Measurements from ENCODE around the gene TTLL1.
A peak's percentile ranks its signal among the peaks of the same experiment; 100 is the strongest.
"Not testable (repeated sequence)": the region's sequence is repeated elsewhere in the genome, so short reads cannot be mapped to it uniquely, and the experiment has no call there.

The TTLL1 gene

DNA sequence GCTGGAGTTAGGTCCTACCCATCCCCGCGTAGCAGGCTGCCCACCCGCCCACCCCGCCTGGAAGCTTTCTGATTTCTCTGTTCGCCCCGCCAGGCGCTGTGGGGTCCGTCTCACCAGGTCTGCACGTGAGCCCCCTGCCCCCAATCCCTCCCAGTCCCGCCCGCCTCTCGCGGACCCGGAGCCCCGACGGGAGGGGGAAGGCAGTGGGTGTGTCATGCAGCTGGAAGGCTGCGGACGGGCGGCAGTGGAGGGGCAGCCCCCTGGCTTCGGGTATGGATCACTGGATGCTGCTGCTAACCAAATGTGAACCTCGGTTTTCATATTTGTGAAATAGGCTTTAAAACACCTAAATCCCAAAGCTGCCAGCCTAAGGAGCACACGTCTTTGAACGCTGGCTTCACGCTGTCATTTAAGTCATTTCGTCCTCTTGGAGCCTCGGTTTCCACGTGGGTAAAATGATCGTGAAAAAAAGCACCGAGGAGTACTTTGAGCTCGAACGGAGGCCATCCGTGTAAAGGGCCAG, 20.8 kb upstream of the TTLL1 start:
- no peak for DNase-seq

DNA sequence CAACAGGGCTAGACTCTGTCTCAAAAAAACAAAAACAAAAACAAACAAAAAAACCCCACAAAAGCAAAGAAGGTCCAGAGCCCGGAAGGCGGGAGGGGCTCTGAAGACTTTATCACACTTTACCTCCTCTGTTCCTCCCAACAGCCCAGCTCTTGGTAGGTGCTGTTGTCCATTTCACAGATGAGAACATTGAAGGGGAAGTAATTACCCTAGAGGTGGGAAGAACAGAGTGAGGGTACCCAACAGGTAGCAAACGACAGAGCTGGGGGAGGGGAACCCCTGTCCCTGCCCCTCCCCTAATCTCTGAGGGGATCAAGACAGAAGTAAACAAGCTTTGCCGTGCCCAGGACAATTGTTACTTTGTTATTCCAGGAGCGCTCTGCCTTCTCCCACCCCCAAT, 20.3 kb upstream of the TTLL1 start:
- no peak for DNase-seq

DNA sequence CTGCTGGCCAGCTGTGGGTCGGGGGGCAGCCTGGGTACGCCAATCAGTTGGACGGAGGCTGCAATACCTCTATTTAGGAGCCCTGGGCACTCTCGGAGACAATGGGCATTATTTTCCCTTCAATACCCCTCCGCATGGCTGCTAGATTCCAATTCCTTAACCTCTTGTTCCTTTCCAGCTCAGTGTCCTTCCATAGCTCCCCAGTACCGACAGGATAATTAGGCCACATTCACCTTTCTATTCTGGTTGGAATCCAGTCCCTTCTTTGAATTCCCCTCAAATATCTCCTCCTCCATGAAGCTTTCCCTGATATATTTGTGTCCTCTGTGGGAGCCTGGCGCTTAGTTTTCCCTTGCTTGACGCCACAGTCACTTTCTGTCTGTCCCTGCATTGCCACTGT, 17.1 kb upstream of the TTLL1 start:
- no peak for DNase-seq

DNA sequence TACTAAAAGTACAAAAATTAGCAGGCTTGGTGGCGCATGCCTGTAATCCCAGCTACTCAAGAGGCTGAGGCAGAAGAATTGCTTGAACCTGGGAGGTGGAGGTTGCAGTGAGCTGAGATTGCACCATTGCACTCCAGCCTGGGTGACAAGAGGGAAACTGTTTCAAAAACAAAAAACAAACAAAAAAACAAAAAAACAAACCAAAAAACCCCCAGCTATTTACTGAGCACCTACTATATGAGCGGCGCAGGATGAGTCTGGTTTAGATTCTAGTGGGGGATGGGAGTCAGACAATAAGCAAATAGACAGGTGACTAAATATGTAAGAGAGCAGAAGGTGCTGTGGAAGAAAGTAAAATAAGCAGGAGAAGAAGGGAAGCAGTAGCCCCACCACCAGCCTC, 15.8 kb upstream of the TTLL1 start:
- not testable (repeated sequence) for DNase-seq

DNA sequence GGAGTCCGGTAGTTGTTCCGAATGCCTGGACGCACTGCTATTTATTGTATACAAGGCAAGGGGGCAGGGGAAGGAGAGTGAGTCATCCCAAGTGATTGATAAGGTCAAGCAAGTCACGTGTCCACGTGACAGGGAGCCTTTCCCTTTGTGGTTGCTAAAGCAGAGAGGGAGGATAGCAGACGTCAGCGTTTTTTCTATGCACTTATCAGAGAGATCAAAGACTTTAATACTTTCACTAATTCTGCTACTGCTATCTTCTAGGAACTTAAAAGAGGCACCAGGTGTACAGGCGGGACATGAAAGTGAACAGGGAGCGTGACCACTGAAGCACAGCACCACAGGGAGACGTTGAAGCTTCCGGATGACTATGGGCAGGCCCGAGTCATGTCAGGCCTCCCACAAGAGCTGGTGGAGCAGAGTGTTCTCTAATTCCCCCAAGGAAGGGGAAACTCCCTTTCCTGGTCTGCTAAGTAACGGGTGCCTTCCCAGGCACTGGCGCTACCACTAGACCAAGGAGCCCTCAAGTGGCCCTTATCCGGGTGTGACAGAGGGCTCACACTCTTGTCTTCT, 14.9 kb upstream of the TTLL1 start:
- not testable (repeated sequence) for DNase-seq

DNA sequence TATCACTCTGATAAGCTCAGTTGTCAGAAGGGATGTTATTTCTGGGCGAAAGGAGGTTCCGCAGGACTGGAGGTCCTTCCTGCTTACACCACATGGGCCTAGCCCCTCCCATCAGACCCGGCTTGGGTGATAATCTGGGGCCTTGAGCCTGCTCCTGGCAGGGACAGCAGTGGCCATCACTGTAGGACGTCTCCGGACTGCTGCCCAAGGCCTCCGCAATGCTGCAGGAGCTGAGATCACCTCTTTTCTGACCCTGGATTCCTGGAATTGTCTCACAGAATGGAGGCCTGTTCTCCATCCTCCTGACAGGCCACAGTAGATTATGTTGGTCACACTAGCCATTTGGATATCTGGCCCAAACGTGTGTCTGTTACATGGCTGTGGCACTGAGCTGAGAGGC, 12.1 kb upstream of the TTLL1 start:
- DNase-seq: no peak

DNA sequence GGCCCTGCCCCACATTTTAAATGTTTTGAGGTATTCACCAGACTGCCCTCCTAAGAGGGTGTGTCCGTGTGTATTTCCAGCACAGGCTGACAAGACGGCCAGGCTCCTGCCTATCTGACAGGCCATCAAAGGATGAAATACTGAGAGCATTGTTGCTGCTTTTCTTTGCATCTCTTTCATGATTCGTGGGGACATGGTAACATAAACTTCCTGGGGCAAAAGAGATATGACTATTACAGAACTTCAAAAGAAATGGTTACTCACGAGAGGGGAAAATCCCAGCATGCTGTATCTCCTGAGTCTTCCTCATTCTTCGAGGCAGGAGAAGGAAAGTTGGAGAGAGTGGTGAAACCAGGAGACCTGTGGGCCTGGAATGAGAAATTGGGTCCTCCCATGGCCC, 11.0 kb upstream of the TTLL1 start:
- no peak for DNase-seq

DNA sequence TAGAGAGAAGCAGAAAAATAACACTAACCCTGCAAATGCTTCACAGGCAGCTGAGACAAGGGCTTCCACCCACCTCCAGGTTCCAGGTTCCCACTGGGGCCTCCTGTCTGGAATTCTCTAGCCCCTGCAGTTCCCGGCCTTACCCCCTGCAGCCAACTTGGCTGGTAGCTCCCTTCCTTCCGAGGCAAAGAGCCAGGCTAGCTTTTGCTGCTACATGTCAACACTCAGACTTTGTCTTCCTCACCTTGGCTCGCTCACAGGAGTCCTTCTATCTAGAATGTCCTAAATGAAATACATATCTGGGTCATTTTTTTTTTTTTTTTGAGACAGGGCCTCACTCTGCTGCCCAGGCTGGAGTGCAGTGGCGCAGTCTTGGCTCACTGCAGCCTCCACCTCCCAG, 9.9 kb upstream of the TTLL1 start:
- no peak for DNase-seq

DNA sequence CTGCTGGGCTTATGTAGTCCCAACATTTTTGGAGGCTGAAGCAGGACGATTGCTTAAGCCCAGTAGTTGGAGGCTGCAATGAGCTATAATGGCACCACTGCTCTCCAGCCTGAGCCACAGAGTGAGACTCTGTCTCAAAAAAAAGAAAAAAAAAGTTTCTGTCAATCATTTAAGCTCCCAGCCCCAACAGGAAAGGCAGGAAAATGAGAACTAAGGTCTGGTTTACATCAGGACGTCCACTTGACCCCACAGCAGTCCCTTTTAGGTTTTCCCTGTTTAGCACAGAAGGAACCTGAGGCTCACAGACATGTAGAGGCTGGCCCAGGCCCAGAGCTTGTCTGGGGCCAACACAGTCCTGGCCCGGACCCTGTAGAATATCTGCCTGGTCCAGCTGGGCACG, 9.2 kb upstream of the TTLL1 start:
- DNase-seq: no peak

DNA sequence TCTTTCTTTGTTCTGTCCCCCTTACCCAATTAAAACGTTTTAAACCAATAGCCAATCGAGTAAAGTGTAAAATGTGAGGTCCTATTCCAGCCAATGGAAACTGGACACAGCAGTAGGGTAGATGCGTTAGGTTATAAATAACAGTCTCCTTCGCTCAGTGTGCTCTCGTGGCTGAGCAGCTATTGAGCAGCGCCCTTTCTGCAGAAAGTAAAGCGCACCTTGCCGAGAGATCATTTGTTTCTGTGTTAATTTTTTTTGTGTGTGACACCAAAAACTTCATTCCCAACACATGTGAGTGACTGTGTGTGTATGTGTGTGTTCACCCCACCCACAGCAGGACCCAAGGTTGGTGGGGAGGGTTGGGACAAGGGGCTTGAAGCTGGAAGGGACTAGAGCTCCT, 7.2 kb upstream of the TTLL1 start:
- no peak for DNase-seq

DNA sequence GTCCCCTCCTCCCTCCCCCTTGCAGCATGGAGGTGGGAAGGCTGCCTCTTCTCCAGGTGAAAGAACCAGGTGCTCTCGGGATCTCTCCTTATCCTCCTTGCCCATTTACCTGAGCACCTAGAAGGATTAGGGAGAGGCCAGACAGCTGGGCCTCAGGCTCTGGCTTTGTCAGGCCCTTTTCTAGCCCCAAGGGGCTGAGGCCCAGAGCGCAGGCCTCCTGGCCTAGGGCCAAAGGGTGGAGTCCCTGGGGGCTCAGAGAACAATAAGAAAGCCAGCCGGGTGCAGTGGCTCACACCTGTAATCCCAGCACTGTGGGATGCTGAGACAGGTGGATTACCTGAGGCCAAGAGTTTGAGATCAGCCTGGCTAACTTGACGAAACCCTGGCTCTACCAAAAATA, 5.4 kb upstream of the TTLL1 start:
- no peak for DNase-seq

DNA sequence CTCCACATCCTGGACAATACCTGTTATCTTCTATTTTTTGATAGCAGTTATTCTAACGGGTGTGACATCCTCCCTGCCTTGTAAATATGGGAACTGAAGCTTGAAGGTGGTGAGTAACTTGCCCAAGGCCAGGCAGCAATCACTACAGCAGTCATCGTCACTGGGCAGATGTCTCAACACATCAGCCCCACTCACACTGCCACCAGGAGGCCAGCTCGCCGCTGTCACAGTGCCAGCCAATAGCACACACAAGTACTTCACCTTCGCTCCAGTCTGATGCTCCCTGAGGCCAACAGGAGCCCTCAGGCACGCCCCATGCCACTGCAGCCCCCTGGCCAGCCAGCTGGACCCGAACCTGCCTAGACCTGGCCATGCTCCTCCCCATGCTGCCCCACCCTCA, 4.9 kb upstream of the TTLL1 start:
- no peak for DNase-seq

DNA sequence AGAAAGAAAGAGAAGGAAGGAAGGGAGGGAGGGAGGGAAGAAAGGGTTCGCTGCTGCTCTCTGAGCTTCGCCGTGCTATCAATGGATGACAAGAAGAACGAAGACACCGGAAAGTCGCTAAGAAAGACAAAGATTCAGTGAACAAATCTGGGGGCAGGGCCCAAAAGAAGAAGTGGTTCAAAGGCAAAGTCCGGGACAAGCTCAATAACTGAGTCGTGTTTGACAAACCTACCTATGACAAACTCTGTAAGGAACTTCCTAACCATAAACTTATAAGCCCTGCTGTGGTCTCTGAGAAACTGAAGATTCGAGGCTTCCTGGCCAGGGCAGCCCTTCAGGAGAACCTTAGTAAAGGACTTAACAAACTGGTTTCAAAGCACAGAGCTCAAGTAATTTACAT, 2.9 kb upstream of the TTLL1 start:
- no peak for DNase-seq

DNA sequence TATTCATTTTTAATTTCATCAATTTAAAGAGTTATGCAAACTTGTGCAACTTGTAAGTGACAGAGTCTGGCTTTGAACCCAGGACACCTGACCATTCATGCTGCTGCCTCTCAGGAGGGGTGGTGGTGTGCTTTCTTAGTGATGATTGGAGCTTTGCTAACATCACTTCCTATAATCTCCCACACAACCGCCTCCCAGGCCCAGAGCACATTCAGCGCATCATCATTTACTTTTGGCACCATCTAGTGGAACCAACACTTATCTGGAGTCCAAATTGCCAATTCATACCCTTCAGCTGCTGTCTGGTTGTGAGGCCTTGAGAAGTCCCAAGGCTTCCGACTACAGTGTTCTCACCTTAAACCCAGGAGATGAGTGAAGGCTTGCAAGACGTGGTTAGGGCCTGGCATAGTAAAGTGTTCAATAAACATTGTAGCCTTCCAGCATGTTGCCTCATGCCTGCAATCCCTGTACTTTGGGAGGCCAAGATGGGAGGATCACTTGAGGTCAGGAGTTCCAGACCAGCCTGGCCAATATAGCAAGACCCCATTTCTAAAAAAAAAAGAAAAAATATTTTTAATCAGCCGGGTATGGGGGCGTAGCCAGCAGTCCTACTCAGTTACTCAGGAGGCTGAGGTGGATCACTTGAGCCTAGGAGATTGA, 1.1 kb upstream of the TTLL1 start:
- DNase-seq: peak in 7 of 14 donors; percentile 2 to 82 (median 6)

DNA sequence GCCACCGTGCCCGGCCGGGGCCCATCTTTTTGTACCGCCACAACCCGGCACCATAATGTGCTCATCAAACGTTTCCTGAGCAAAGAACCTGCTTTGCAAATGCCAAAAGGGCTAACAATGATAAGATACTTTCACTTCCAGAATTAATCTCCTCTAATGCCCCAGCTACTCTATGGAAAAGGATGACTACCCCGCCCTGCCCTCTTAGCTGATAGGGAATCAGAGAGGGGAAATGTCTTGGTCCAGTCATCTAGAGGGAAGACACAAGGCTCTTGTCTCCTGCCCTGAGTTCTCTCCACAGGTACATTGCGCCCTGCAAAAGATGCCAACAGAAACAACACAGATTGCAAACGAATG, 586 bp downstream of the TTLL1 start:
- peak in 1 of 14 donors; percentile 27 for DNase-seq

DNA sequence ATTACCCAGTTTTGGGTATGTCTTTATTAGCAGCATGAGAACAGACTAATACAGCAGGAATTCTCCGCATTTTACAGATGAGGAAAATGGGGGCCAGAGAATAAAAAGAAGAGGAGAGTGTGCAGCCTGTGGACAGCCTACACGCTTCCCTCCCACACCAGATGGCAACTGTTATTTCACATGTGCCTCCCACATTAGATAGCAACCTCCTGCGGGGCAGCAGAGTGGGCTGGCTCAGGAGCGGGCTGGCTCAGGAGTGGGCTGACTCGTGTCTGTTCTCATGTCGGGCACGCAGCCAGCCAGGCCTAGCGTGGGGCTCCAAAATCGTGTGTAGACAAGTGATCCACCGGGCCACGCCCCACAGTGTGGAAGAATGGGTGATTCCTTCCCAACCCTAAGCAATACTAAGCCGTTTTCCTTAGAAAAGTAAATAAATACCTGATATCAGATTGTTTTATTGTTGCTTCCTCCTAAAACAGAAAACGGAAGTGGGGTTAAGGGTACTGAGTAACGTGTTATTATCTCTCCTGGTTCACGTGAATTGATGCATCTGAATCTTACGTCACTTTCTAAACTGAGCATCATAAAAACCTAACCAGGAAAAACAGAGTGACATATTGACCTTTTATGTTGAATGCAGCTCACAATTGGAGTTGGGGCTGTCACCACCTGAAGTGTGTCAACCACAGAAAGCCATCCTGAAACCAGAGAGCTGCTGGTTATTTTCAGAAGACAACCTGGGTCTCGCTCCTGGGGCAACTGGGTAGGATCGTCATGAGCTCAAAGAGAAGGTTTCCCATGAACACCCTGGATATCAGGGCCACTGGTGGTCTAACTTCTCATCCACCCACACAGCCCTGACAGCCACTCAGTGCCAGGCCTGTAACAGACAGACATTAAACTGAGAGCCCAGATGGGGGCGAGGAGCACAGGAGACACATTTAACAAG, 3.3 kb downstream of the TTLL1 start:
- no peak for DNase-seq

DNA sequence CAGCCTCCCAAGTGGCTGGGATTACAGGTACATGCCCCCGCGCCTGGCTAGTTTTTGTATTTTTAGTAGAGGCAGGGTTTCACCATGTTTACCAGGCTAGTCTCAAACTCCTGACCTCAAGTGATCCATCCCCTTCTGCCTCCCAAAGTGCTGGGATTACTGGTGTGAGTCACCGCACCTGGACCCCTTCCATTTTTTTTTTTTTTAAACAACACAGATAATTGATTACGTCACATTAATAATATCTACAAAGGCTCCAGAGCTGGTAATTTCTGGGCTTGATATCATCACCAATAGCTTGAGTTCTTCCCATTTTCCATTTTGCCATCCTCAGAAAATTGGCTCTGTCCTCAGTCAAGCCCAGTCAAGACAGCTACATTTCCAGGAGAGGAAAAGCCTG, 7.2 kb downstream of the TTLL1 start:
- no peak for DNase-seq

DNA sequence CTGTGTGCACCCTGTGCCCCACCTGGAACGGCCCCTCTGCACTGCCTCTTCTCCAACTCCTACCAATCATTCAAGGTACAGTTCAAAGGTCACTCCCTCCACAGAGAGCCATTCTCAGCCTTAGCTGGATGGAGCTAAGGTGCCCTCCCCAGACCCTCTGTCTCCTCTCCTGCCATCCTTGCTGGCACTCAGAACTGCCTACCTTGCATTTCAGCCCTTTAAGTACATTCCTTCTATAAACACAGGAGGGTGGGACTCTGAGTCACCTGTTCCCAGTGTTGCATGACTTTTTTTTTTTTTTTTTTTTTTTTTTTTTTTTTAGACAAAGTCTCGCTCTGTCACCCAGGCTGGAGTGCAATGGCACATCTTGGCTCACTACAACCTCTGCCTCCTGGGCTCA, 8.6 kb downstream of the TTLL1 start:
- DNase-seq: no peak

DNA sequence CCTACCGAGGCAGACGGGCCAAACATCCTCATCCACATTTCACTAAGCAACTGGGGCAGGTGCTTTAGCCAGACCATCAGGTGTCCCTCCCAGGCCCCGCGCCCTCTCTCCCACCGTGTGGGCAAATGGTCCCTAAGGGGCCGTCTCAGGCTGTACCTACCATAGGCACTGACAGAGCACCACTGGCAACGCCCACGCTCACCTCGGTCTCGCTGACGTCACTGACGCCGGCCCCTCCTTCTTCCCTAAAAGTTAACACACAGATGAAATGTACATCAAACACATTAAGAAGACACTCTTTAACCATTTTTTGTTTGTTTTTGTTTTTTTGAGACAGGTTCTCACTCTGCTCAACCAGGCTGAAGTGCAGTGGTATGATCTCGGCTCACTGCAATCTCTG, 9.4 kb downstream of the TTLL1 start:
- DNase-seq: no peak

DNA sequence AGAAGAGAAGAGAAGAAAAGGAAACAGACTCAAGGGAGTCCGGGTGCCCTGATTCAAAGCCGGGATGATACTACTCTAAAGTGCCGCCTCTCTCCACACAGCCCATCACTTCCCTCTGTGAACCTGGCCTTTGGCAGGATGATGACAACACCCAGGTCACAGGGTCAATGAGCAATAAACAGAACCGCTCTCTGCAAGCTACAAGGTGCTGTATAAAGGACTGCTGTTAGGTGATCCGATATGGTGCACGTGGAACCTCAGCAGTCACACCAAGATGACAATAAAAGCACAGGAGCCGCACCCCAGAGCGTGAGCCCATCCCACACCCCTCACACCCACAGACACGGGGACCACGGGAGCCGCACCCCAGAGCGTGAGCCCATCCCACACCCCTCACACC, 10.7 kb downstream of the TTLL1 start:
- no peak for DNase-seq

DNA sequence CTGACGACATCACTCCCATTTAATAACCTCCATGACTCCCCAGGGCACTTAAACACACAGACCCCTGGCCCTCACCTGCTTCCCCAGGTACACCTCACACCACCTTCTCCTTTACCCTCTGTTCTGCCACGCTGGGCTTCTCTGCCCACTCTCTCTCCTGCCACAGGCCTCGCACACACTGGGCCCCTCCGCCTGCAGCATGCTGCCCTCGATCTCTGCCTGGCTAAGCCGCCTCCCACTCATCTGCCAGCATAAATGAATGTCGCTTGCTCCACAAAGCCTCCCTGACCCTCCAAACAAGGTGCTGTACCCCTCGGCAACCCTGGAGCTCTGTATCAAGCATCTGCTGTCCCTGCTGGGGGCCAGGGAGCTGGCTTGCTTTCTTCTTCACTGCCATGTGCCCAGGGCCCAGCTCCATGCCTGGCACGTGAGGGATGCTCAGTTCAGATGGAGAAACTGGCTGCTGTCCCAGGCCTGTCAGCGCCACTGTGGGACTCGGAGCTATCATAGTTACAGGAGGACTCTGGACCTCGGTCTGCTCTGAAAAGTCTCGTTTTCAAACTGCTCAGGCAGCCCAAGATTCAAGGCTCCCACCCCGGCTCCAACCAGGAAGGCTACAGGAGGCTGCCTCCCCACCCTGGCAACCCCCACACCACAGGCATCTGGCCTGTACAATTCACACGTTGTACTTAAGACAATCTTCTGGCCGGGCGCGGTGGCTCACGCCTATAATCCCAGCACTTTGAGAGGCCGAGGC, 11.9 kb downstream of the TTLL1 start:
- DNase-seq: peak in 7 of 14 donors; percentile 3 to 91 (median 11)

DNA sequence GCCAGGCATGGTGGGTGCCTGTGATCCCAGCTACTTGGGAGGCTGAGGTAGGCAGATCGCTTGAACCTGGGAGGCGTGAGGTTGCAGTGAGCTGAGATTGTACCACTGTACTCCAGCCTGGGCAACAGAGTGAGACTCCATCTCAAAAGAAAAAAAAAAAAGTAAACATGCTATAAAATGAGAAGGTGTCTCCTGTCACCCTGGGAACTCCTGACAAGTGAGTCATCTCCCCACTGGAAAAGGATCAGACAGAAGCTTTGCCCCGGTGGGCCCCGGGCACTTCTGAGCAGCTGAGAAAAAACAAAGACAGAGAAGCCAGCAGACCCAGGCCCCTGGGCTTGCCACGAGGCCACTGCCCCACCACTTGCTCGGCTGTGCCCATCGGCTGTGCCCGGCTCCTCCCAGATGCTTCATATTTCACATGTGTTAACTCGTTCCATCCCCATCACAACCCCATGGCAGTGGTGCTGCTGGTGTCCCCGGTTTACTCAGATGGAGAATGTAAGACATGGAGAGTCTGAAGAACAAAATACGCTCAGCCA, 22.3 kb downstream of the TTLL1 start:
- no peak for DNase-seq

DNA sequence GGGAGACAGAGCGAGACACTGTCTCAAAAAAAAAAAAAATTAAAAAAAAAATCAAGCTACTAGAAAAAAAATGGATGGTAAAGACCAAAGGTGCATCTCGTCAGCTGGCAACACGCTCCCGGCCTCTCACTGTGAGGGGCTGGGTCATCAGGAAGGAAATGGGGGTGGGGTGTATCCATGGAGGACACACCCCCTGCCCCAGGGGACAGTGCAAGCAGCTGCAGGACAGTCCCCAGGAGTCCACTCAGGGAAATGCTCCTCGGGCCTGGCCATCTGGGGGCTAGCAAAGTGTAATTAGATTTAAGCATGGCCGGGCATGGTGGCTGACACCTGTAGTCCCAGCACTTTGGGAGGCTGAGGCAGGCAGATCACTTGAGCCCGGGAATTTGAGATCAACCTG, 23.1 kb downstream of the TTLL1 start:
- DNase-seq: no peak
